Measurements from ENCODE around the gene PSD. TPM values are rescaled to one million over a fixed set of nuclear protein-coding genes. Genes with fewer than 3 reads are reported as not detected.

PSD gene
- total and polyA plus RNA-seq, 10 of the 15 experiments (the other 5 are each of a cell fraction or from before 2014, with no cell fraction given) = 0.11 to 2.0 (median 0.49) TPM; not detected in 2

DNA sequence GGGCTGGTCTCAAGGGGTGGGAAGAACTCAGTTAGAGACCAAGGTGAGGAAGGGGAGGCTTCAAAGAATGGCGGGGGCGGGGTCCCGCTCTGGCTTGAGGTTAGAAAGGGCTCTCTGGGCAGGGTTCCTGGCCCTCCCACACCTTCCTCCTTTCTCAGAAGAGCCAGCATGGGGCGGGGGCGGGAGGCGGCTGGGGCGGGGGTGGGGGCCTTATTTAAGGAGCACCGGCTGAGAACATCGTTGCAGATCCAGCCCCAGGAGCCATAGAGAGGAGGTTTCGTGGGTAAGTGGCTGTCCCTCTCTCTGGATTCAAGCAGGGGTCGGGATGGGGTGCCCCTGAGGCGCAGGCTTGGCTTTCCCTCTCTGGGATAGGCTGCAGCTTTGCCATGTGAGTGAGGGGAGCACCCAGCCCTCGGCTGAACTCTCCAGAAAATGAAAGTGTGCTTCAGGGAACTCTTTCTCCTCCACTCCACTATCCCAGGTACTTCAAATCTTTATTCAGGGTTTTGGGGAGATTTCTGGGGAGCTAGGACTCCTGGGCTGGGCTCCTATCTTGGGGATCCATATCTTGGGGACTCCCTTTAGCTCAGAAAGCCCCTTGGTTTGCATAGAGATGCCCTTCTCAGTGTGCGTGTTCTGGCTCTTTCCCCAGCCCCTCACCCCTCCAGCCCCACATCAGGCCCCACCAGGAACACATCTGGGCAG, 17.1 kb upstream of the PSD start (continued):
- TF ChIP-seq SMAD5 (IDR thresholded peaks at IDR 0.05; ENCODE audit: low read depth) (peak; percentile 32; the same call in 1 of the 2 replicates), SUPT20H (IDR thresholded peaks at IDR 0.05; ENCODE audit: borderline replicate concordance, control insufficient read depth, low read depth, low read length) (no peak), LARP7 (IDR thresholded peaks at IDR 0.05) (no peak), STAT3 (IDR thresholded peaks at IDR 0.05; ENCODE audit: low read depth, low read length) (no peak), POLR2A (IDR thresholded peaks at IDR 0.05; ENCODE audit: low read depth, low read length) (peak; percentile 73), NR2C2 (IDR thresholded peaks at IDR 0.05; ENCODE audit: borderline replicate concordance, control insufficient read depth, insufficient read length, low read depth) (no peak), TARDBP (IDR thresholded peaks at IDR 0.05; ENCODE audit: borderline replicate concordance) (no peak), WRNIP1 (IDR thresholded peaks at IDR 0.05; ENCODE audit: borderline replicate concordance, low read depth, low read length) (no peak)

DNA sequence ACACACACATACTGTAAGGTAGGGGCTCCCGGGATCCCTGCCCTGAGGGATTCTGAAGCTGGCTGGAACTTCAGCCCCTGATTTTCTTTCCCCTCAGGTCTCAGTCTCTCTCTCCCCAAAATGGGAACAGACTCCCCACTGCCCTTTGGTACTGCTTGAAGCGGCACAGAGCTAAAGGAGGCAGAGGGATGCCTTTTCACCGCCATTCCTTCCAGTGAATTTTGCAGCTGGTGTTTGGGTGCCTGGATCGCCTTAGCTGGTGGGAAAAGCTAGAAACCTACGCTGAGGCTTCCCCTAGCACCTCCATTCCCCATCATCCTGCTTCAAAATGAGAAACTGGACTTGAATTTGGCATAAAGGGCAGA, 16.5 kb upstream of the PSD start:
- Histone ChIP-seq H2AFZ (ENCODE audit: control insufficient read depth, low read depth, low read length) (peak overlapping the region; percentile 85), H3K27ac (ENCODE audit: control insufficient read depth, insufficient read depth) (peak overlapping the region; percentile 38), H3K27me3 (replicated peaks in 1 of 2; ENCODE audit: control insufficient read depth in 2 of 2, insufficient read depth in 2 of 2, low read length in 1 of 2) (no peaks in the 10 kb centered on the region), H3K4me2 (ENCODE audit: control insufficient read depth, insufficient read depth) (peak overlapping the region; percentile 68), H3K4me1 (ENCODE audit: control insufficient read depth, insufficient read depth, low read length) (peaks cover 22% of the 10 kb centered on the region), H4K20me1 (ENCODE audit: control insufficient read depth, insufficient read depth) (no peaks in the 10 kb centered on the region), H3K79me2 (ENCODE audit: control insufficient read depth, insufficient read depth, low read length) (peaks cover 11% of the 10 kb centered on the region), H3K4me3 (peak overlapping the region; percentile 74; the same call in 1 of the 2 replicates), H3K9me3 (replicated peaks; ENCODE audit: control insufficient read depth, insufficient read depth, low read length) (no peaks in the 10 kb centered on the region), H3K36me3 (ENCODE audit: control insufficient read depth in 2 of 2, insufficient read depth in 2 of 2, low read length in 1 of 2) (no peaks in the 10 kb centered on the region), H3K9ac (ENCODE audit: control insufficient read depth, insufficient read depth, low read length) (peak overlapping the region; percentile 55)
- intact Hi-C loops (cut with micrococcal nuclease; ENCODE audit: unreplicated experiment) (no loop called here), in situ Hi-C loops (cut with MboI) (no loop called here)
- 68% methylated on average over 5 of the region's 5 CpGs for WGBS (ENCODE audit: insufficient coverage, insufficient replicate concordance, low lambda C conversion rate, missing lambda C conversion rate)
- ChIA-PET CTCF (interaction anchor here (1.0 to 2.6 kb wide), 8 partner anchors 12 to 209 kb away, joined by 3 to 8 read pairs (median 6); partner anchors contain the start of gene C10orf95), POLR2A (interaction anchor here (1.4 to 5.5 kb wide), 5 partner anchors 13 to 40 kb away, joined by 6 to 42 read pairs (median 28); partner anchors contain the start of genes C10orf95, FBXL15 and NFKB2), SMC1A (ENCODE audit: uncharacterized antibody, unreplicated experiment) (interaction anchor here (1.2 to 5.5 kb wide), 4 partner anchors 14 to 42 kb away, joined by 3 to 42 read pairs (median 6); partner anchors contain the start of genes C10orf95 and FBXL15), RAD21 (ENCODE audit: unreplicated experiment) (interaction anchor here (1.0 to 3.0 kb wide), 4 partner anchors 15 to 149 kb away, joined by 3 to 16 read pairs (median 8); partner anchors contain the start of genes C10orf95 and FBXL15)
- ATAC-seq = no peak
- no peak for FAIRE-seq
- no peak for DNase-seq (ENCODE audit: low read depth, low spot score)
- no TSS peak for BruUV-seq (replicated peaks)
- TF ChIP-seq EGR1 (IDR thresholded peaks at IDR 0.05; ENCODE audit: borderline replicate concordance in 1 of 2, low read depth in 2 of 2, low read length in 2 of 2) = no peak
- no peak for TF ChIP-seq ZNF622 (IDR thresholded peaks at IDR 0.05)
- 0 out of 2 replicates have a peak, but pooled peaks have one; percentile 18 for TF ChIP-seq CBFB (IDR thresholded peaks at IDR 0.05; ENCODE audit: low read depth)
- 0 out of 2 replicates have a peak, but pooled peaks have one; percentile 28 for TF ChIP-seq LARP7 (IDR thresholded peaks at IDR 0.05)

Measured in GM12878 (cell line).